Erythroblast (primary cell): ENCODE measurements around the gene ATXN1L.

Experiments used
- DNase-seq, 2 experiments: peaks; one replicate each; lab custom pipeline; 2025; lab: John Stamatoyannopoulos, UW
- GATA1 ChIP-seq: IDR thresholded peaks from 2 replicates; pipeline ENCODE4 v1.6.1; 2011; ENCODE audit warnings: low read depth, mild to moderate bottlenecking, control low read depth, low read length, moderate library complexity
- POLR2A ChIP-seq: IDR thresholded peaks from 2 replicates; pipeline ENCODE4 v1.6.1; 2011; ENCODE audit warnings: mild to moderate bottlenecking, low read length

Gene ATXN1L

DNA sequence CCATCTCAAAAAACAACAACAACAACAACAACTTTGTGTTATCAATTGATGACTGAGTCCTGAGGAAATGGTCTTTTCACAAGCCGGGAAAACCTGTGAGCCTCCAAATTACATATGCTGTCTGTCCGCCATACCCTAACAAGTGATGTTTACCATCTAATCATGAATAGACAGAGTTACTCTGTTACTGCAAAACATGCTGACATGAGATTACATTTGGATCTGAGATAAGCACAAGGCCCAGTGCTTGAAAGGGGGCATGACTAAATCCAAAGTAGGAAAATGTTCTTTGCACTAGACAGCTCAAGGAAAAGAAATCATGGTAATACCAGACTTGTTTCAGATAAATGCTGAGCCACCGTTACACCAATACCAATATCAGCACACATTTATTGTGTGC, 8.6 kb upstream of the ATXN1L start:
- peak; percentile 67 to 86 for DNase-seq
- TF ChIP-seq POLR2A, result no peak
- TF ChIP-seq GATA1, result no peak

GRCh38 chr16:71840052-71840451, 5.7 kb upstream of the ATXN1L start:
- TF ChIP-seq GATA1 (no peak), POLR2A (no peak)
- DNase-seq, result no peak

- no peak for TF ChIP-seq GATA1
- no peak for TF ChIP-seq POLR2A
These were observed 2.2 kb upstream of the ATXN1L start for GRCh38 chr16:71843572-71843971.

DNA sequence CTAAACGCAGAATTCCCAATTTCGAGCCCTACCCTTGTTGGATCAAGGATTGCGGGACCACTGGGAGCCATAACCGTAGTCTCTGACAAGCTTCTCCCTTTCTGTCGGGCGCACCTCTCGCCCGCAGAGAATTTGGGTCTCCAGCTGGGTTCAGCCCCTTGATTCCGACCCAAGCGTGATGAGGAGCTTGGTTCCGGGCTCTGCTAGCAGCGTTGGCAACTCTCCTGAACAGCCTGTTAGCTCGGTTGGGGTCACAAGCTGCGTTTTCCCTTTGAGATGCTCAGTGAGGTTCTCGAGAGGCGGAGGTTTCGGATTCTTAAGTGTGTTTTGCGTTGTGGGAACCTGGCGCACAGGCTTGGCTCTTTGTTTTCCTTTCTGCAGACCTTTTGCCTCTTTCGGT, 655 bp downstream of the ATXN1L start:
- peak; percentile 54 to 66 for DNase-seq
- no peak for TF ChIP-seq GATA1
- TF ChIP-seq POLR2A, result no peak

More at GRCh38 chr16:71843572-71843971, 2.2 kb upstream of the ATXN1L start:
- no peak for DNase-seq

DNA sequence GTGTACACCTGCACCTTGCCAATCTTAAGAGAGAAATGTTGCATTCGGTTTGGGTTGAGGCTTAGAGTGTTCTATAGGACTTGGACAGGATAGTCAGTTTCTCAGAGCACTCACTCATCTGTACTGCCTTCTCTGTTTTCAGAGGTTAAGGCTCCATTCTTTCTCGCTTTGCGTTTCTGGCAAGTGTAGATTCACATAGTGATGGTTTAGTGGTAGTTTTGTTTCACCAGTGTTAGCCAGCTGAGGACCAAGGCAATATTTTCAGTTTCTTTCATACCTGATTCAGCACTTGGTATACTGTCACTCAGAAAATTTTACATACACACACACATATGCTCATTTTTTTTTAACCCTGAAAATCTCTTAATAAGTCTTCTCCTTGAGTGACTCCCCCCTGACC, 1.3 kb downstream of the ATXN1L start:
- TF ChIP-seq POLR2A (no peak), GATA1 (no peak)
- peak in 1 of 2 experiments; percentile 32 for DNase-seq

DNA sequence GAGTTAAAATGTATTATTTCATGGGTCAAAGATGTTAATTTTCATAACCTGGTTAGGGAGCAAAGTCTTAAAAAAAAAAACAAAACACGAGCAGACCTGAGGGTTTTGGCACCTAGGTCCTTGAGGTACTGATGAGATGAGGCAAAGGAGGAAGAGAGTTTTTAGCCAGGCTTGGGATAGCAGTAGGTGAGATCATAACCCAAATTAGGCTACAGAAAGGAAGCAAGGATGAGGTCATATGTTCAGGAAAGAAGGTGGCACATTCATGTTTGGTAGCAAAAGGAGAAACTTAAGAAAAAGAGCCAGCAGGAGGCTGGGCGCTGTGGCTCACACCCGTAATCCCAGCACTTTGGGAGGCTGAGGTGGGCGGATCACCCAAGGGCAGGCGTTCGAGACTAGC, 2.8 kb downstream of the ATXN1L start:
- no peak for DNase-seq
- TF ChIP-seq POLR2A, result no peak
- TF ChIP-seq GATA1, result no peak

DNA sequence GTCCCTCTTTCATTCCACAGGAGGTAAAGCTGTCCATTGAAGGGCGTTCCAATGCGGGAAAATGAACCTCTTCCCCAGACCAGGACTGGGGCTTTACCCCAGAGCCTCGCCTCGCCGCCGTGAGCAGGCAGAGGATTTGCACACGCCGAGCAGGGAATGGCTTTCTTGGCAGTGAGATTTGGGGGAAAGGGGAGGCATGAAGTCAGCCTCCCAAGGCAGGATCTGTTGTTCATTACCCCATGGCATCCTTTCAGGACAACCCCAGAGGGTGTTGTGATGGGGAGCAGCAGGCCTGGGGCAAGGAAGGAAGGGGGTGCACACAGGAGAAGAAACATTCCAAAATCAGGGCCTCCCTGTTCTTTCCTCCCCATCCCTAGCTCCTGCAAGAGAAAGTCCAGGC, 6.0 kb downstream of the ATXN1L start:
- no peak for DNase-seq
- TF ChIP-seq GATA1 (no peak), POLR2A (no peak)

DNA sequence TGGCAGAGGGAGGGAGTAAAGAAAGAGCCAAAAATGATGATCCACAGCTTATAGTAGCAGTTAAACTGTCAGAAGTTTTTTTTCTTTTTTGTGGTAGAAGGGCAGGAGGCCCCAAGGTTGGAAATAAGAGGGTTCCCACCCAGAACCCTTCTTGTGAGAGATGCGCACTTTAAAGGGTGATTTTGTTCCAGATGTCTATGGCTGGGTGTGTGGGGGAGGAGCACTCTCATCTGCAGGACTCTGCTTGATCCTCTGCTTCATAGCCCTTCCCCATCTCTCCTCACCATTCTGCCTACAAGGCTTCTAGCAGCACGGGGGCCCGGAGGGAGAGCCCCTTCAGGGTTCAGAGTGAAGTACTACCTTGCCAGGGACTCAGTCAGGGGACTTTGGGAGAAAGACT, 6.4 kb downstream of the ATXN1L start:
- TF ChIP-seq POLR2A, result no peak
- no peak for TF ChIP-seq GATA1

DNA sequence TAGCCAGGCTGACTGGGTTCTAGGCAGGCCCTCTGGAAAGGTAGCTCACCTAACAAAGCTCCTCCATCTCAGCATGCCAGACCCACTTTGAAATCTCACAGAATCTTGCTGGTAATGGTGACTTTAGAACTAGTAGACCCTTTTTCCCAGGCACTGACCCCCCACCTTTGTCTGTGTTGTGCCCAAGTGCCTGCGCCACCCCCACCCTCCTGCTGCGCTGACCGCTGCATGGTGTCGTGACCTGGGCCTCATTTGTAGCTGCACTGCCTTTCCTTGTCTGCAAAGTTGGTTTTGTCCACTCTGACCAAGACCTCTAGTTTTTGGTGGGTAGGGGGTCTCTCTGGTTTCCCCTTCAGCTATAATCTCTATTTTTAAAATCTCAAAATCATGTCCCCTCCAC, 6.8 kb downstream of the ATXN1L start:
- DNase-seq, result no peak
- TF ChIP-seq GATA1 (no peak), POLR2A (no peak)

More for the DNA sequence above, 6.4 kb downstream of the ATXN1L start:
- DNase-seq, result no peak

DNA sequence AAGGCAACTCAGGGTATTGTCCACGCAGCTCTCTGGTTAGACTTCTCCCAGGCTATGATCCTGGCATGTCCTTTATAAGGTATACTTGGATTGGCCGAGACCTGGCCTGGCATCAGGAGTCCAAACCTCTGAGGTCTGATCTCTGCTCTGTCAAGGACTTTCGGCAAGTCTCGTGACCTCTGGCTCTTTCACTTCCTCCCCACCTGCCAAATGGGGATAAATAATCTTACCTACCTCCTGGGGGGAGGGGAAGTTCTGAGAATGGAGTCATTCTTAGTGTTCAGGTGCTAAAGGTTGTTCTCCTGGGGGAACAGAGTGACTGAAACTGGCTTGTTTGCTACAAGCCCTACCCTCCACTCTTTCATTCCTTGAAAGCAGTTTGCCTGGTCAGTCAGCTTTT, 7.6 kb downstream of the ATXN1L start:
- no peak for DNase-seq
- no peak for TF ChIP-seq GATA1
- TF ChIP-seq POLR2A, result no peak

GRCh38 chr16:71854369-71854948, 8.7 kb downstream of the ATXN1L start:
- DNase-seq, result no peak
- TF ChIP-seq POLR2A, result no peak
- TF ChIP-seq GATA1, result no peak

- no peak for DNase-seq
- TF ChIP-seq POLR2A (no peak), GATA1 (no peak)
These were observed 10.3 kb downstream of the ATXN1L start for GRCh38 chr16:71855937-71856662.

GRCh38 chr16:71859762-71860521, 14.2 kb downstream of the ATXN1L start:
- no peak for TF ChIP-seq POLR2A
- TF ChIP-seq GATA1, result no peak
- no peak for DNase-seq

- no peak for DNase-seq
- TF ChIP-seq GATA1, result no peak
These were observed 18.2 kb downstream of the ATXN1L start for GRCh38 chr16:71863995-71864394.
